NK-92 (cell line): ENCODE results near the gene LCN12.

Source experiments
- DNase-seq: peaks from one replicate; lab custom pipeline; 2025; ENCODE audit not compliant: unreplicated experiment; lab: John Stamatoyannopoulos, UW

The LCN12 gene

GRCh38 chr9:136957461-136957860 is 5.4 kb downstream of the LCN12 start:
- DNase-seq = no peak

- DNase-seq = no peak
These were observed 5.8 kb downstream of the LCN12 start for GRCh38 chr9:136957901-136958300.

DNA sequence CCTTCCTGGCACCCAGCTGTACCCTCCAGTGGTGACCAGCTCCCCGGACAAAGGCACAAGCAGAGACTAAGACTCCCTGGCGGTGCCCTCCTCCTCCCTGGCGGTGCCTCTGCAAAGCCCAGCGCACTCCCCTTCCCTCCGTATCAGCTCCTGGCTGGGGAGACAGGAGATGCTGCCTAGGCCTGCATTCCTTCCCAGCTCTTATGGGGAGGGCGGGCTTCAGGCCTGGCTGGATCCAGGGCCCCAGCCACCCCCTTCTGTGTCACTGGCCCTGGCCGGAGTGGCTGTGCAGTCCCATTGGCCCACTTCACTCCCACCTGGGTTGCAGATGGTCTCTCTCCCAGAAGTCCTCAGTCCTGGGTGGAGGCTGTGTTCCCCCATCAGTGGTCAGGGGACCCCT is 6.4 kb downstream of the LCN12 start:
- DNase-seq = no peak

DNA sequence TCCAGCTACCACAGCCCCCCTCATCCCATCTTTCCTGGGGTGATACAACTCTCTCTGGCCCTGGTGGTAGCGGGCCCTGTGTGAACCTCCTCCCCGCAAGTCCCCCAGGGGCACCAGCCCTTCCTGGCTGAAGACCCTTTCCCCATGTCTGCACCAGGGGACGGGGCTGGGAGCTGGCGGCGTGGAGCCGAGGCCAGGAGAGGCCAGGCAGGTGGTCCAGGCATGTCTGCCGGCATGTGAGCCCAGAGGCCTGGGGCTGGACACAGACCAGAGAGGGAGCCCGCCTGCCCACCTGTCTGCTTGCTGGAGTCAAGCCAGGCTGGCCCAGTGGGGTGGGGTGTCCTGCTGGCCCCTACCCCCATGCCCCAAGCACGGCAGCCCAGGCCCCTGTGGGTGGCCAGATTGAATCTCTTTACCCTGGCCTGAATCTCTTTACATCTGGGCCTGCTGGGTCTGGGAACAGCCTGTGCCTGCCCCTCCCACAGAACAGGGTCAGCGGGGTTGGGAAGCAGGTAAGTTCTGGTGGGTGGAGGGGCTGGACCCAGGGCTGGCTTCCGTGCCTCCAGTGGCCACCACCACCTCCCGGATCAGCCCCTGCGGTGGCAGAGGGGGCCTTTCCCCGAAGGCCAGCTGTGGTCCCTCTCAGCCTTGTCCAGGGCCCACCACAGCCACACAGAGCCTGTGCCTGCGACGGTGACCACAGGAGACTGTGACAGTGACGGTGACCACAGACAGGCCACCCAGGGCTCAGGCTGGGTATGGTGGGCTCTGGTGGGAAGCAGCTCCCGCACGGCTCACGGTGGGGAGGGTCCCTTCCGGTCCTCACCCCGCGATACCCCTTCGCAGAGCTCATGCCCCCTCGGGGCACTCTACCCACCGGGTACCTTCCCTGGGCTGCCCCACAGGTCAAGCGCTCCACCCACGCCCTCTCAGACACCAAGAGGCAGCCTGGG is 7.1 kb downstream of the LCN12 start:
- DNase-seq = no peak

GRCh38 chr9:136960212-136960937 is 8.3 kb downstream of the LCN12 start:
- no peak for DNase-seq

GRCh38 chr9:136960938-136961275 is 8.8 kb downstream of the LCN12 start:
- no peak for DNase-seq

GRCh38 chr9:136961279-136962065 is 9.4 kb downstream of the LCN12 start:
- no peak for DNase-seq

- DNase-seq = no peak
These were observed 10.1 kb downstream of the LCN12 start for GRCh38 chr9:136962163-136962562.

- DNase-seq = no peak
These were observed 10.7 kb downstream of the LCN12 start for GRCh38 chr9:136962701-136963248.

GRCh38 chr9:136963341-136963740 is 11.3 kb downstream of the LCN12 start:
- DNase-seq = no peak

DNA sequence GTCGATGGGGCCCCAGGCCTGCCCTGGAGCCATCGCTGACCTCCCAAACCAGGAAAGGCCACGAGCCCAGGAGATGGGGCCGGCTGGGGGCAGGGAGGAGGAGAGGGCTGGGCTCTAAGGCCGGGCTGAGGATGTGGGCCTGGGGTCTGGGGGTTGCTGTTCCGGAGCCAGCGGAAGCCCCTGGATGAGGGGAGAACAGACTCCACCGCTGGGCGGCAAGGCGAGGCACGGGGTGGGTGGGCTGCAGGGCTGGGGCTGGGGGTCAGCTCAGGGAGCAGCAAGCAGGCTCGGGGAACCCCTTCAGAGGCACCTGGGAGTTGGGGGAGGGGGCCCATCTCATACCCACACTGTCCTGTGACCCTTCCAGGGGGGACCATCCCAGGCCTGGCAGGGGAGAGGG is 11.7 kb downstream of the LCN12 start:
- no peak for DNase-seq

DNA sequence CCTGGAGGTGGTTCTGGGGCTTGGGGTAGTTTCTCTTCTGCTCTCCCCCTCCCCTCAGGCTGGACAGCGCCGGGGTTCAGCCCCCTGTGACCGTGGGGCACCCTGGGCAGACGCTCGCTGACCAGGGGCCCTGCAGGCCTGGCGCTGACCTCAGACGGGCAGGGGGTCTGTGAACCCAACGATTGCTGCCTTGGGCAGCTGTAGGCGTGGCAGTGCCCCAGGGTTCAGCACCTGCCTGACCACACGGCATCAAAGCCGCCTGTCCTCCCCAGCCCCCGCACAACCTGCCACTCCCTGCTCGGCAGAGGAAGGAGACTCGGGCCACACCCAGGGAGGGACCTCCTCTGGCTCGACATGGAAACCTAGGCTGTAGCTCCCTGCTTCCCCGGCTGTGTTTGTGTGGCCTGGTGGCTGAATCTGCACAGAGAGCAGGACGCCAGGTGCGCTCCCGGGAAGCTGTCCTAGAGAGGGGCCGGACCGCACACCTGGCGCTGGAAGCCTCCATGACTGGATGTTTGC is 12.2 kb downstream of the LCN12 start:
- no peak for DNase-seq

- no peak for DNase-seq
These were observed 12.9 kb downstream of the LCN12 start for GRCh38 chr9:136964833-136965422.

DNA sequence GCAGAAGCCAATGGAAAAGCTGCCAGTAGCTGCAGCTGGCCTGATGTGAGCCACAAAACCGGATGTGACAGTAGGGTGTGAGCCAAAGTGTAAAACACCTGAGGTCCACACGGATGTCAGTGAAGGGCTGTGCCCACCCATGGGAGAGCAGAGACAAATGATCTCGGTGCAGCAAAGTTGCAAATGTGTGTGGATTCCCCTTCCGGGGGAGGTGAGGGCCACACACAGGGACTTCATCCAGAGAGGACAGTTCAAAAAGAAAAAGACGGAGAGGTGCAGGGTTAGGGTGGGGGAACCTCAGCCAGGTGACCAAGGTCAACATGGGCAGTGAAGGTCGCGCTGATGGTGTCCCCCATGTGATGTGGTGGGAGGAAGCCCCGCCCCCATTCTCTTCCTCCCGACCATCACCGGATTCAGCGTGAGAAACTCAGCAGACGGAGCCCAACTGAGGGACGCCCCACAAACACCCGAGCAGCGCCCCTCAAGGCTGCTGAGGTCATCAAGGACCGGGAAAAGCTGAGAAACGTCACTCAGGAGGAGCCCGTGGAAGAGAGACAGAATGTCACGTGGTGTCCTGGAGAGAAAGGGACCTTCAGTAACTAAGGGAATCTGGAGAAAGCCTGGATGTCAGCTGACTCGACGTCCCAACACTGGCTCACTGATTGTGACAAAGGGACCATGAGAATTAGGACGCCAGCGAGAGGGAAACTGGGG is 13.9 kb downstream of the LCN12 start:
- no peak for DNase-seq

- no peak for DNase-seq
These were observed 16.5 kb downstream of the LCN12 start for GRCh38 chr9:136968333-136969127.

DNA sequence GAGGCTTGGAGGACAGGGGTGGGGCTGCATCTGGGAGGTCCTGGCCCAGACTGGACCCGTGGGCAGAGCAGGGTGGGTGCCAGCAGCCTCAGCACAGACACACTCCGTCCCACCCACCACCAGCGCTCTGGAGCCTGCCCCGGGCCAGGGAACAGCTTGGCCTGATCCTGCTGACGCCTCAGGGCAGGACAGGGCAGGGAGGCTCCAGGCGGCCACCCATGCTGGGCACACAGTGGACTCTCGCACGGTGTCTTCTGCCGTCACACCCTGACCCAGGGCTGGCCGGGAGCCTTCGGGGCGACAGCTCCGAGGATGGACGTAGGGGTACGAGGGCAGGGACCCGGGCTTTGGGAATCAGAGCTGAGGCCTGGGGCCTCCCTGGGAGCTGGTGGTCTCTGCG is 17.1 kb downstream of the LCN12 start:
- no peak for DNase-seq

GRCh38 chr9:136969774-136970173 is 17.7 kb downstream of the LCN12 start:
- no peak for DNase-seq

DNA sequence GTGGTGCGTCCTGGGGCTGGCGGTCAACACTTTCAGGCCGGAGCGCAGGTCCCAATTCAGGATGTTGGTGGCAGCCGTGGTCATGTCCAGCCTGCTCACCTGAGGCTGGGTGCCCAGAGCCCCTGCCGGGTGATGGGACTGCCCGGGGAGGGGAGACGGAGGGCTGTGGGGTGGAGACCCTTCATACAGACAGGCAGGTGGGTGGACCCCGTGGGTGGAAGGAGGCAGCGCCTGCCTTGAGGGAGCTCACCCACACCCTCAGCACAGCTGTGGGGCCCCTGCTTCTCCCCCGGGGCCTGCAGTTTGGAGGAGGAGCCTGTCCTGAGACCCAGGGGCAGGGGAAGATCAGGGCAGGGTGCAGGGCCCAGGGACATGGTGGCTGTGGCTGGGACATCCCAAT is 18.3 kb downstream of the LCN12 start:
- no peak for DNase-seq

DNA sequence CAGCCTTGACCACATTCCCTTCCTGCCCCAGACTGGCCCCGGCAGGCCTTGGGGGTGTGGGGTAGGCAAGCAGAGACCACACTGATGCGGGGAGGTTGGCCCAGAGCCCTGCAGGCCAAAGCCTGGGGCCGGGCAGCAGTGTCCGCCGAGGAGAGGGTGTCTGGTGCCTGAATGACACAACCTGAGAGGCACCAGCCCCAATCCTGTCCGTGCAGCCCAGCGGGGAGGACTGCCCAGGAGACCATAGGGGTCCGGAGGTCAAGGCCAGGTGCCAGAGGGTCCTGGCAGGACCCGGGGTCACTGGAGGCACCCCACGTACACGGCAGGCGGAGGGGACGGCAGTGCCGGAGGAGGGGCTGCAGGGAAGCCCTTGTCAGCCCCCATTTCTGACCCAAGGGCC is 19.7 kb downstream of the LCN12 start:
- DNase-seq = no peak
